Neural progenitor cell (in vitro differentiated cells): Measurements from ENCODE around the gene CGRRF1.

ENCODE experiments used
- CTCF ChIP-seq: fragments of 200-600 bp; sonication (generic); IDR thresholded peaks from 2 replicates; pipeline ENCODE4 v1.5.1; 2017; ENCODE audit warnings: antibody characterized with exemption, mild to moderate bottlenecking
- EZH2phosphoT487 ChIP-seq: fragments of 200-600 bp; sonication (generic); IDR thresholded peaks from 2 replicates; pipeline ENCODE4 v1.6.1; 2017; ENCODE audit warnings: antibody characterized with exemption

GRCh38 chr14:54515670-54516069 lies 6.0 kb downstream of the CGRRF1 start:
- TF ChIP-seq CTCF (no peak), EZH2phosphoT487 (no peak)
